Ecto neural progenitor cell (in vitro differentiated cells): Measurements from ENCODE around the gene PRRC2B.
"Not testable (repeated sequence)": the region's sequence is repeated elsewhere in the genome, so short reads cannot be mapped to it uniquely, and the experiment has no call there.

ENCODE experiments used
- DNase-seq: peaks from one replicate; pipeline ENCODE4 v3.0.0-alpha.2; 2018; ENCODE audit warnings: low spot score

The PRRC2B gene

GRCh38 chr9:131472085-131472484 lies 78.2 kb downstream of the PRRC2B start:
- DNase-seq: not testable (repeated sequence)

- no peak for DNase-seq
These were observed 79.5 kb downstream of the PRRC2B start for GRCh38 chr9:131473198-131473885.

- no peak for DNase-seq
These were observed 80.0 kb downstream of the PRRC2B start for GRCh38 chr9:131473891-131474290.

GRCh38 chr9:131474711-131475110 lies 80.8 kb downstream of the PRRC2B start:
- no peak for DNase-seq

- no peak for DNase-seq
These were observed 81.4 kb downstream of the PRRC2B start for GRCh38 chr9:131475111-131475955.

GRCh38 chr9:131475956-131476776 lies 82.3 kb downstream of the PRRC2B start:
- no peak for DNase-seq

GRCh38 chr9:131476777-131477345 lies 83.0 kb downstream of the PRRC2B start:
- DNase-seq: no peak

- DNase-seq: no peak
These were observed 83.5 kb downstream of the PRRC2B start for GRCh38 chr9:131477367-131477766.

- no peak for DNase-seq
These were observed 84.0 kb downstream of the PRRC2B start for GRCh38 chr9:131477816-131478419.

GRCh38 chr9:131478421-131478868 lies 84.6 kb downstream of the PRRC2B start:
- peak; percentile 77 for DNase-seq

- DNase-seq: no peak
These were observed 85.0 kb downstream of the PRRC2B start for GRCh38 chr9:131478911-131479310.

- no peak for DNase-seq
These were observed 86.4 kb downstream of the PRRC2B start for GRCh38 chr9:131480258-131480657.

- no peak for DNase-seq
These were observed 87.8 kb downstream of the PRRC2B start for GRCh38 chr9:131481441-131482342.

- DNase-seq: no peak
These were observed 88.6 kb downstream of the PRRC2B start for GRCh38 chr9:131482343-131483006.

- DNase-seq: no peak
These were observed 89.6 kb downstream of the PRRC2B start for GRCh38 chr9:131483319-131484050.

- DNase-seq: no peak
These were observed 90.2 kb downstream of the PRRC2B start for GRCh38 chr9:131484051-131484445.

- no peak for DNase-seq
These were observed 90.8 kb downstream of the PRRC2B start for GRCh38 chr9:131484560-131485185.

- no peak for DNase-seq
These were observed 91.3 kb downstream of the PRRC2B start for GRCh38 chr9:131485206-131485605.
